ENCODE results near the gene NEIL1.

- peak in 1 of 3 donors; percentile 35 for TF ChIP-seq CTCF (IDR thresholded peaks at IDR 0.05)
- TF ChIP-seq POLR2A (IDR thresholded peaks at IDR 0.05) = no peak
These were observed 20.6 kb downstream of the NEIL1 start for GRCh38 chr15:75367406-75367912.
